Fibroblast of mammary gland (primary cell): ENCODE data around the gene HOATZ.

Source experiments
- DNase-seq: peaks from one replicate; pipeline ENCODE4 v3.0.0-alpha.2; 2010; ENCODE audit warnings: low read depth
- H3K4me3 ChIP-seq: 2 replicates; pipeline ENCODE4 v1.5.1; 2011; ENCODE audit warnings: low read depth, mild to moderate bottlenecking, low read length, moderate library complexity; ENCODE audit not compliant: control insufficient read depth
- CTCF ChIP-seq: conservative IDR thresholded peaks from 2 replicates; pipeline ENCODE4 v1.5.1; 2011; ENCODE audit warnings: low read depth, low read length, inconsistent platforms; ENCODE audit not compliant: control insufficient read depth, insufficient read depth

Gene HOATZ

GRCh38 chr11:111549869-111550203 lies 35.3 kb downstream of the HOATZ start:
- DNase-seq, result no peak
- no peak for TF ChIP-seq CTCF
- H3K4me3 ChIP-seq, result no peak overlapping the region

GRCh38 chr11:111550258-111550657 lies 35.7 kb downstream of the HOATZ start:
- no peak for TF ChIP-seq CTCF
- DNase-seq, result no peak
- H3K4me3 ChIP-seq, result no peak overlapping the region

- no peak for TF ChIP-seq CTCF
- DNase-seq, result peak; percentile 55
- no peak overlapping the region for H3K4me3 ChIP-seq
Measured at GRCh38 chr11:111554532-111554931, 40.0 kb downstream of the HOATZ start.

- no peak for TF ChIP-seq CTCF
- no peak overlapping the region for H3K4me3 ChIP-seq
- DNase-seq, result peak; percentile 76
Measured at GRCh38 chr11:111555255-111555654, 40.7 kb downstream of the HOATZ start.

GRCh38 chr11:111557425-111558111 lies 43.0 kb downstream of the HOATZ start:
- DNase-seq, result peak; percentile 98
- TF ChIP-seq CTCF, result peak; percentile 10
- no peak overlapping the region for H3K4me3 ChIP-seq

GRCh38 chr11:111559800-111560464 lies 45.4 kb downstream of the HOATZ start:
- H3K4me3 ChIP-seq, result no peak overlapping the region
- no peak for TF ChIP-seq CTCF
- DNase-seq, result no peak
